Hepatocyte (in vitro differentiated cells): ENCODE data around the gene MTHFD1L.
"Not testable (repeated sequence)": the region's sequence is repeated elsewhere in the genome, so short reads cannot be mapped to it uniquely, and the experiment has no call there.

ENCODE experiments used
- CTCF ChIP-seq: fragments of 200-600 bp; sonication (generic); IDR thresholded peaks from 2 replicates; pipeline ENCODE4 v1.5.1; 2016; ENCODE audit warnings: antibody characterized with exemption, mild to moderate bottlenecking; ENCODE audit not compliant: poor library complexity
- EZH2phosphoT487 ChIP-seq: fragments of 200-600 bp; sonication (generic); IDR thresholded peaks from one replicate; pipeline ENCODE4 v1.6.1; 2018; ENCODE audit warnings: antibody characterized with exemption, mild to moderate bottlenecking, low read depth, moderate library complexity; ENCODE audit not compliant: unreplicated experiment, severe bottlenecking

GRCh38 chr6:151123641-151124040 lies 258.1 kb downstream of the MTHFD1L start:
- not testable (repeated sequence) for TF ChIP-seq CTCF, EZH2phosphoT487
